T1000 (cell line): ENCODE results near the gene MAN2C1.

Experiments used
- DNase-seq: peaks from one replicate; lab custom pipeline; 2025; ENCODE audit warnings: mixed read lengths; lab: John Stamatoyannopoulos, UW

The MAN2C1 gene

DNA sequence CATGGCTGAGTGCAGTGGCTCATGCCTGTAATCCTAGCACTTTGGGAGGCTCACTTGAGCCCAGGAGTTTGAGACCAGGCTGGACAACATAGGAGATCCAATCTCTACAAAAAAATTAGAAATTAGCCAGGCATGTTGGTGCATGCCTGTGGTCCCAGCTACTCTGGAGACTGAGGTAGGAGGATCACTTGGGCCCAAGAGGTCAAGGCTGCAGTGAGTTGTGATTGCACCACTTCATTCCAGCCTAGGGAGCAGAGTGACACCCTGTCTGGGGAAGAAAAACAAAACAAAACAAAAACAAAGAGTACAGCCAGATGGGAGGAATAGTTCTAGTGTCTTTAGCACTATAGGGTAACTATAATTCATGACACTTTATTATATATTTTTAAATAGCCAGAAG, 58.7 kb downstream of the MAN2C1 start:
- DNase-seq = no peak

DNA sequence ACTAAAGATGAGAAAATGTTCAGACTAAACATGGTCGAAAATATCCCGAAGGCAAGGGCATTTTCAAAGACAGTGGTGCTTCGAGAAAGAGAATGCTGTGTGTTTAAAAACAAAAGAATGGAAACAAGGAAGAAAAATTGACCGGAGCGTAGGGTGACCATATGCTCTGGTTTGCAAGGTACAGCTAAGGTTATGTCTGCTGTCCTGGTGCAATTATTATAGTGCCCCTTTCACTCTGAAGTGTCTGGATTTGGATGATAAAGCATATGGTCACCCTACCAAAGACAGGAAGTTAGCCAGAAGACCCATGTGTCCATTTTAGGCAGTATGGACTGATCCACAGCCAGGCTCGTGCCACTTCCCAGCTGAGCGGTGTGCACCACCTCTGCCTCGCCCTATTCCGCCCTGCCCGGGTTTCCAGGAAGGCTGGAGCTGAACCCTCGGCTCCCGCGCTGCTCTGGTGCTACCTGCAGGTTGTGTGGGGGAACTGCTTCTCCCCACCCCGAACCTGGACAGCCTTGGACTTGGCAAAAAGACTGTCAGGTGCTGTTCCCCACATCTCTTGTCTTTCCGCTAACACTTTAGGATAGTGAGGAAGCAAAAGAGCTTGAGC, 60.5 kb downstream of the MAN2C1 start:
- DNase-seq = no peak

DNA sequence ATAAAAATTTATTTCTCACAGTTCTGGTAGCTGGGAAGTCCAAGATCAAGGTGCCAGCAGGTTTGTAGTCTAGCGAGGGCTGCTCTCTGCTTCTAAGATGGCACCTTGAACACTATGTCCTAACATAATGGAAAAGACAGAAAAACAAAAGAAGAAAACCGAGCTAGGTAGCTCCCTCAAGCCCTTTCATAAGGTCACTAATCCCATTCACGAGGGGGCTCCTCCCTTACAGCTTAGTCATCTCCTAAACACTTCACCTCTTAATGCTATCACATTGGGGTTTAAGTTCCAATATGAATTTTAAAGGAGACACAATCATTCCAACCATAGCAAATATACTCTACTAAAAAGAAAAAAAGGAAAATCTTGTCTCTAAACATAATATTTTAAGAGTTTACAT, 62.2 kb downstream of the MAN2C1 start:
- DNase-seq = no peak
